MM.1S (cell line): ENCODE results near the gene CLOCK.

Experiments
- CTCF ChIP-seq: fragments of 300-600 bp; sonication (generic); IDR thresholded peaks from 2 replicates; pipeline ENCODE4 v1.5.1; 2016; ENCODE audit warnings: antibody characterized with exemption, low read length, mixed read lengths
- EZH2 ChIP-seq: fragments of 300-600 bp; sonication (generic); optimal IDR thresholded peaks from 2 replicates; pipeline ENCODE3; 2017; ENCODE audit warnings: low read depth, mild to moderate bottlenecking, antibody characterized with exemption, low read length, mixed read lengths
- EZH2phosphoT487 ChIP-seq: fragments of 300-600 bp; sonication (generic); IDR thresholded peaks from 2 replicates; pipeline ENCODE4 v1.6.1; 2018; ENCODE audit warnings: antibody characterized with exemption, low read length

DNA sequence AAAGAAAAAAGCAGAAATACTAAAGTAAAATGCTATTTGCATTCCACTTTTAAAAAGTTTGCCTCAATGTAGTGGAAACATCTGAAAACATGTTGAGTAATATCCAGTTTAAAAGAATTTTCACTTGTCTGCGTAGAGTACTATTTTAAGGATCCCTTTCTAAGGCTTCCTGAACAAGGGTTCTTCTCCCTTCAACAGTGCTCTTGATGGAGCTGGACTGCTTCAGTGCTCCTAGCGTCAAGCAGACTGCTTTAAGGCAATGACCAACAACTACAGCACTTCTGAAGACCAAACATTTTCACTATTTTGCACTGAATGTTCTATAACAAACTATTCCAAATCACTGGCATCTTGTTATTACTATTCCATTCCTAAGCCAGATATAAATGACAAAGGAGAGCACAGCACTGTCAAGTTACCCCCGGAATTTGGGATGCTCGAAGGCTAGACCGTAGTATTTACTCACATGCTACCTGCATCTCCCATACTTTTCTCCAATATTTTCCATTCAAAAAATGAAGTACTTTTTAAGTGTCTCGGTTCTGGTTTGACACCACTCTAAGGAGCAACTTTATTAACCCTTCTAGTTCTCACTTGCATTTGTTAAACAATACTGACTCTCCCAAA lies 114.9 kb downstream of the CLOCK start:
- no peak for TF ChIP-seq EZH2
- no peak for TF ChIP-seq CTCF
- no peak for TF ChIP-seq EZH2phosphoT487
